HepG2 (cell line): ENCODE data around the gene ARL3. TPM values are rescaled to one million over a fixed set of nuclear protein-coding genes. Genes with fewer than 3 reads are reported as not detected.

ENCODE experiments used
- ARNT ChIP-seq: fragments of 450-650 bp; IDR thresholded peaks from 2 replicates; pipeline ENCODE4 v1.6.1; 2017
- GATAD2A ChIP-seq: IDR thresholded peaks from 2 replicates; pipeline ENCODE4 v1.6.1; 2016
- GLI4 ChIP-seq: sonication (generic); formaldehyde crosslinking; IDR thresholded peaks from 2 replicates; pipeline ENCODE4 v1.5.1; 2020; ENCODE audit warnings: missing genetic modification reagents, mild to moderate bottlenecking, moderate library complexity, borderline replicate concordance
- HOXA3 ChIP-seq: sonication (generic); formaldehyde crosslinking; IDR thresholded peaks from 2 replicates; pipeline ENCODE4 v1.5.0; 2020; ENCODE audit warnings: missing genetic modification reagents
- JUN ChIP-seq: sonication (generic); formaldehyde crosslinking; IDR thresholded peaks from 2 replicates; pipeline ENCODE4 v1.4.0; 2020; ENCODE audit warnings: mild to moderate bottlenecking, missing genetic modification reagents
- KLF15 ChIP-seq: sonication (generic); formaldehyde crosslinking; IDR thresholded peaks from 2 replicates; pipeline ENCODE4 v1.8.1; 2023; ENCODE audit warnings: borderline replicate concordance, mild to moderate bottlenecking, inconsistent platforms, missing genetic modification reagents, mixed read lengths
- NFKB2 ChIP-seq: sonication (generic); formaldehyde crosslinking; IDR thresholded peaks from 2 replicates; pipeline ENCODE4 v1.4.0; 2020; ENCODE audit warnings: missing genetic modification reagents, borderline replicate concordance
- SOX13 ChIP-seq, 3 experiments: fragments of 450-650 bp in 1 of 3; sonication (generic) in 1 of 3; formaldehyde crosslinking in 1 of 3; IDR thresholded peaks in 2 of 3; conservative IDR thresholded peaks in 1 of 3; 2 replicates each; pipeline versions ENCODE4 v1.5.0 to v1.6.1; 2016 to 2020; ENCODE audit warnings: antibody characterized with exemption in 1 of 3, mild to moderate bottlenecking in 1 of 3, missing compliant biosample characterization in 1 of 3, missing genetic modification reagents in 1 of 3, moderate library complexity in 1 of 3
- SRSF4 ChIP-seq: fragments of 200-400 bp; formaldehyde crosslinking; IDR thresholded peaks from one replicate; pipeline ENCODE4 v1.6.1; 2018; ENCODE audit warnings: mild to moderate bottlenecking, low read depth, low read length, moderate library complexity; ENCODE audit not compliant: poor library complexity, severe bottlenecking
- TRIM24 ChIP-seq: sonication (generic); formaldehyde crosslinking; IDR thresholded peaks from 2 replicates; pipeline ENCODE4 v1.8.0; 2022; ENCODE audit warnings: mild to moderate bottlenecking, missing genetic modification reagents
- ZC3H13 ChIP-seq: sonication (generic); formaldehyde crosslinking; IDR thresholded peaks from 2 replicates; pipeline ENCODE4 v1.8.1; 2023; ENCODE audit warnings: mild to moderate bottlenecking, missing genetic modification reagents, moderate library complexity
- ZFP36 ChIP-seq: fragments of 150-350 bp; IDR thresholded peaks from 2 replicates; pipeline ENCODE4 v1.6.1; 2018; ENCODE audit warnings: borderline replicate concordance, low read length, low read depth; ENCODE audit not compliant: partially characterized antibody
- ZFYVE20 ChIP-seq: sonication (generic); formaldehyde crosslinking; IDR thresholded peaks from 2 replicates; pipeline ENCODE4 v1.8.0; 2023; ENCODE audit warnings: low read depth, mild to moderate bottlenecking, moderate library complexity, missing genetic modification reagents, borderline replicate concordance
- ZKSCAN5 ChIP-seq: sonication (generic); formaldehyde crosslinking; IDR thresholded peaks from 2 replicates; pipeline ENCODE4 v1.5.1; 2020; ENCODE audit warnings: mild to moderate bottlenecking, missing genetic modification reagents
- ZNF468 ChIP-seq: sonication (generic); formaldehyde crosslinking; IDR thresholded peaks from 2 replicates; pipeline ENCODE4 v1.8.0; 2022; ENCODE audit warnings: mild to moderate bottlenecking, moderate library complexity, missing genetic modification reagents
- ZNF7 ChIP-seq: IDR thresholded peaks from 2 replicates; pipeline ENCODE4 v1.6.1; 2016; ENCODE audit warnings: missing biosample characterization, missing genetic modification reagents
- polyA plus RNA-seq, 8 experiments: library from polyadenylated mRNA; depleted of rRNA in 3 of 8; stranded (reverse) in 7 of 8; unstranded in 1 of 8; fragments of >200 nt; fragmentation: Illumina TruSeq in 4 of 8; extraction: Trizol in 4 of 8; gene quantifications; 2 replicates each; pipeline versions ENCODE4 v1.2.1 to v1.2.3, GENCODE V29; 2011 to 2016; ENCODE audit warnings: low read depth in 4 of 8, missing spikeins in 1 of 8, mixed read lengths in 1 of 8; ENCODE audit not compliant: insufficient read depth in 1 of 8
- total RNA-seq, 5 experiments: library from RNA; depleted of rRNA; stranded (reverse); fragments of >200 nt; fragmentation: Illumina TruSeq; extraction: Trizol; gene quantifications; 2 replicates each; pipeline ENCODE4 v1.2.3, GENCODE V29; 2016; ENCODE audit warnings: low read depth in 1 of 5
- TF ChIP-seq, protein P1 (sequence below): sonication (generic); formaldehyde crosslinking; IDR thresholded peaks from 2 replicates; pipeline ENCODE4 v1.5.0; 2020; ENCODE audit warnings: missing genetic modification reagents
- TF ChIP-seq, protein P2 (sequence below): sonication (generic); formaldehyde crosslinking; IDR thresholded peaks from 2 replicates; pipeline ENCODE4 v1.4.0; 2020; ENCODE audit warnings: missing genetic modification reagents
- TF ChIP-seq, protein P3 (sequence below): IDR thresholded peaks from 2 replicates; pipeline ENCODE4 v1.6.1; 2016
- TF ChIP-seq, protein P4 (sequence below): sonication (generic); formaldehyde crosslinking; IDR thresholded peaks from 2 replicates; pipeline ENCODE4 v1.5.1; 2020; ENCODE audit warnings: mild to moderate bottlenecking, missing genetic modification reagents, borderline replicate concordance
- TF ChIP-seq, protein P5 (sequence below): IDR thresholded peaks from 2 replicates; pipeline ENCODE4 v1.6.1; 2016; ENCODE audit warnings: mild to moderate bottlenecking
- TF ChIP-seq, protein P6 (sequence below): IDR thresholded peaks from 2 replicates; pipeline ENCODE4 v1.6.1; 2012; ENCODE audit warnings: low read length, improper control_type of control experiment

Gene ARL3
- total and polyA plus RNA-seq, 2 of the 13 experiments (the other 11 are each of a cell fraction or from before 2014, with no cell fraction given) = 5.2 to 6.6 TPM

DNA sequence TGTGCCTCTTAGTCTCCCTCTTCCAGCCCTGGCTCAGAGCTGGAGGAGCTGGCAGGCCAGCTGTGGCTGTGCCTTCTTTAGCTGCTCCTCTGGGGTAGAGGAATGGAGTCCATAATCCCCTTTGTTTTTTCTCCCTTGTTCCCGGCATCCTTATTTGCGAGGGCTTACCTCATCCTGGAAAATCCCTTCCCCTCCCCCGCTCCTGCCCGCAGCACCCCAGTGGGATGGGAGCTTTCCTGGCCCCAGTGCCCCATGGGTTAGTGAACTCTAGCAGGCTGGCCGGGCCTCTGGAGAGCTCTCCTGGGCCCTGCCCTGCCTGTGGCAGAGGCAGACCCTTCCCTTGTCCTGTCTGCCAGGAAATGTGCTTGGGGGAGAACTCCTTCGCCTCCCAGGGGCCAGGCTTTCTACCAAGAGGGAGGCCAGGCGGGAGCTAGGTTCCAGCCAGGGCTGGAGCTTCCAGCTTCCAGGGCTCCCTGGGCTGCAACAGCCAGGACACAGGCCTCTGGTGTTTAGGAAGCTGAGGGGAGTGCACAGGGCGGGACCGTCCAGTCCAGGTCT lies 86.4 kb downstream of the ARL3 start (continued):
- TF ChIP-seq ZC3H13 (CRISPR knock-in tag) = no peak
- TF ChIP-seq JUN (CRISPR knock-in tag) = no peak
- TF ChIP-seq ZFP36 = no peak
- no peak for TF ChIP-seq ZNF7
- TF ChIP-seq SRSF4 = no peak
- TF ChIP-seq TRIM24 = no peak
- TF ChIP-seq, protein P1, sequence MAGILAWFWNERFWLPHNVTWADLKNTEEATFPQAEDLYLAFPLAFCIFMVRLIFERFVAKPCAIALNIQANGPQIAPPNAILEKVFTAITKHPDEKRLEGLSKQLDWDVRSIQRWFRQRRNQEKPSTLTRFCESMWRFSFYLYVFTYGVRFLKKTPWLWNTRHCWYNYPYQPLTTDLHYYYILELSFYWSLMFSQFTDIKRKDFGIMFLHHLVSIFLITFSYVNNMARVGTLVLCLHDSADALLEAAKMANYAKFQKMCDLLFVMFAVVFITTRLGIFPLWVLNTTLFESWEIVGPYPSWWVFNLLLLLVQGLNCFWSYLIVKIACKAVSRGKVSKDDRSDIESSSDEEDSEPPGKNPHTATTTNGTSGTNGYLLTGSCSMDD = no peak
- no peak for TF ChIP-seq ARNT
- no peak for TF ChIP-seq HOXA3 (CRISPR knock-in tag)
- TF ChIP-seq GLI4 (CRISPR knock-in tag) = no peak
- TF ChIP-seq, protein P2, sequence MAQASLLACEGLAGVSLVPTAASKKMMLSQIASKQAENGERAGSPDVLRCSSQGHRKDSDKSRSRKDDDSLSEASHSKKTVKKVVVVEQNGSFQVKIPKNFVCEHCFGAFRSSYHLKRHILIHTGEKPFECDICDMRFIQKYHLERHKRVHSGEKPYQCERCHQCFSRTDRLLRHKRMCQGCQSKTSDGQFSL = no peak
- TF ChIP-seq, protein P3, sequence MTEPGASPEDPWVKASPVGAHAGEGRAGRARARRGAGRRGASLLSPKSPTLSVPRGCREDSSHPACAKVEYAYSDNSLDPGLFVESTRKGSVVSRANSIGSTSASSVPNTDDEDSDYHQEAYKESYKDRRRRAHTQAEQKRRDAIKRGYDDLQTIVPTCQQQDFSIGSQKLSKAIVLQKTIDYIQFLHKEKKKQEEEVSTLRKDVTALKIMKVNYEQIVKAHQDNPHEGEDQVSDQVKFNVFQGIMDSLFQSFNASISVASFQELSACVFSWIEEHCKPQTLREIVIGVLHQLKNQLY (CRISPR knock-in tag) = no peak
- TF ChIP-seq GATAD2A (CRISPR knock-in tag) = peak; percentile 61
- TF ChIP-seq NFKB2 (CRISPR knock-in tag) = no peak
- TF ChIP-seq ZFYVE20 (CRISPR knock-in tag) = no peak
- TF ChIP-seq, protein P4, sequence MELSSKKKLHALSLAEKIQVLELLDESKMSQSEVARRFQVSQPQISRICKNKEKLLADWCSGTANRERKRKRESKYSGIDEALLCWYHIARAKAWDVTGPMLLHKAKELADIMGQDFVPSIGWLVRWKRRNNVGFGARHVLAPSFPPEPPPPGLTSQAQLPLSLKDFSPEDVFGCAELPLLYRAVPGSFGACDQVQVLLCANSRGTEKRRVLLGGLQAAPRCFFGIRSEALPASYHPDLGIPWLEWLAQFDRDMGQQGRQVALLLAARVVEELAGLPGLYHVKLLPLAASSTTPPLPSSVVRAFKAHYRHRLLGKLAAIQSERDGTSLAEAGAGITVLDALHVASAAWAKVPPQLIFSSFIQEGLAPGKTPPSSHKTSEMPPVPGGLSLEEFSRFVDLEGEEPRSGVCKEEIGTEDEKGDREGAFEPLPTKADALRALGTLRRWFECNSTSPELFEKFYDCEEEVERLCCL (CRISPR knock-in tag) = no peak
- TF ChIP-seq KLF15 (CRISPR knock-in tag) = no peak
- no peak for TF ChIP-seq ZNF468
- TF ChIP-seq, protein P5, sequence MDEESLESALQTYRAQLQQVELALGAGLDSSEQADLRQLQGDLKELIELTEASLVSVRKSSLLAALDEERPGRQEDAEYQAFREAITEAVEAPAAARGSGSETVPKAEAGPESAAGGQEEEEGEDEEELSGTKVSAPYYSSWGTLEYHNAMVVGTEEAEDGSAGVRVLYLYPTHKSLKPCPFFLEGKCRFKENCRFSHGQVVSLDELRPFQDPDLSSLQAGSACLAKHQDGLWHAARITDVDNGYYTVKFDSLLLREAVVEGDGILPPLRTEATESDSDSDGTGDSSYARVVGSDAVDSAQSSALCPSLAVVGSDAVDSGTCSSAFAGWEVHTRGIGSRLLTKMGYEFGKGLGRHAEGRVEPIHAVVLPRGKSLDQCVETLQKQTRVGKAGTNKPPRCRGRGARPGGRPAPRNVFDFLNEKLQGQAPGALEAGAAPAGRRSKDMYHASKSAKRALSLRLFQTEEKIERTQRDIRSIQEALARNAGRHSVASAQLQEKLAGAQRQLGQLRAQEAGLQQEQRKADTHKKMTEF (CRISPR knock-in tag) = peak; percentile 57; the same call in 1 of the 2 replicates
- TF ChIP-seq, protein P6, sequence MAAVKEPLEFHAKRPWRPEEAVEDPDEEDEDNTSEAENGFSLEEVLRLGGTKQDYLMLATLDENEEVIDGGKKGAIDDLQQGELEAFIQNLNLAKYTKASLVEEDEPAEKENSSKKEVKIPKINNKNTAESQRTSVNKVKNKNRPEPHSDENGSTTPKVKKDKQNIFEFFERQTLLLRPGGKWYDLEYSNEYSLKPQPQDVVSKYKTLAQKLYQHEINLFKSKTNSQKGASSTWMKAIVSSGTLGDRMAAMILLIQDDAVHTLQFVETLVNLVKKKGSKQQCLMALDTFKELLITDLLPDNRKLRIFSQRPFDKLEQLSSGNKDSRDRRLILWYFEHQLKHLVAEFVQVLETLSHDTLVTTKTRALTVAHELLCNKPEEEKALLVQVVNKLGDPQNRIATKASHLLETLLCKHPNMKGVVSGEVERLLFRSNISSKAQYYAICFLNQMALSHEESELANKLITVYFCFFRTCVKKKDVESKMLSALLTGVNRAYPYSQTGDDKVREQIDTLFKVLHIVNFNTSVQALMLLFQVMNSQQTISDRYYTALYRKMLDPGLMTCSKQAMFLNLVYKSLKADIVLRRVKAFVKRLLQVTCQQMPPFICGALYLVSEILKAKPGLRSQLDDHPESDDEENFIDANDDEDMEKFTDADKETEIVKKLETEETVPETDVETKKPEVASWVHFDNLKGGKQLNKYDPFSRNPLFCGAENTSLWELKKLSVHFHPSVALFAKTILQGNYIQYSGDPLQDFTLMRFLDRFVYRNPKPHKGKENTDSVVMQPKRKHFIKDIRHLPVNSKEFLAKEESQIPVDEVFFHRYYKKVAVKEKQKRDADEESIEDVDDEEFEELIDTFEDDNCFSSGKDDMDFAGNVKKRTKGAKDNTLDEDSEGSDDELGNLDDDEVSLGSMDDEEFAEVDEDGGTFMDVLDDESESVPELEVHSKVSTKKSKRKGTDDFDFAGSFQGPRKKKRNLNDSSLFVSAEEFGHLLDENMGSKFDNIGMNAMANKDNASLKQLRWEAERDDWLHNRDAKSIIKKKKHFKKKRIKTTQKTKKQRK = no peak
- no peak for TF ChIP-seq SOX13 (IDR thresholded peaks at IDR 0.05)
- TF ChIP-seq SOX13 (CRISPR knock-in tag; conservative IDR thresholded peaks at IDR 0.05 in 1 of 2, IDR thresholded peaks at IDR 0.05 in 1 of 2) = peak in 1 of 2 experiments; percentile 65; a peak in 2 of 4 replicates
- TF ChIP-seq ZKSCAN5 (CRISPR knock-in tag) = no peak
